Measurements from ENCODE around the gene ZBTB17.
"Not testable (repeated sequence)": the region's sequence is repeated elsewhere in the genome, so short reads cannot be mapped to it uniquely, and the experiment has no call there.

Gene ZBTB17

GRCh38 chr1:15975805-15976680 lies at the start of gene ZBTB17:
TSS of gene ZBTB17 (minus strand) at chr1:15976101. CDS start at chr1:15948495, 27,606 bp downstream.
- peak; percentile 91 to 99 for DNase-seq

- no peak for DNase-seq
These were observed 47.3 kb upstream of the ZBTB17 start for GRCh38 chr1:16023050-16023653.

GRCh38 chr1:16022393-16022792 lies 46.5 kb upstream of the ZBTB17 start:
- no peak for DNase-seq

GRCh38 chr1:16021681-16022080 lies 45.8 kb upstream of the ZBTB17 start, which contains the start of gene CLCNKA:
TSS of gene CLCNKA (plus strand) at chr1:16022036. CDS start at chr1:16022620, 584 bp downstream.
- DNase-seq, result no peak

- not testable (repeated sequence) for DNase-seq
These were observed 45.0 kb upstream of the ZBTB17 start for GRCh38 chr1:16020878-16021277.

- DNase-seq, result no peak
These were observed 44.4 kb upstream of the ZBTB17 start for GRCh38 chr1:16020325-16020724.

- DNase-seq, result no peak
These were observed 43.9 kb upstream of the ZBTB17 start for GRCh38 chr1:16019644-16020277.

- no peak for DNase-seq
These were observed 43.1 kb upstream of the ZBTB17 start for GRCh38 chr1:16018749-16019643.

GRCh38 chr1:16018308-16018707 lies 42.4 kb upstream of the ZBTB17 start:
- DNase-seq, result no peak

GRCh38 chr1:16017461-16018303 lies 41.8 kb upstream of the ZBTB17 start, which contains the start of gene HSPB7:
TSS of gene HSPB7 (minus strand) at chr1:16018043. CDS start at chr1:16017963, 80 bp downstream.
- DNase-seq, result no peak

GRCh38 chr1:16017076-16017460 lies 41.2 kb upstream of the ZBTB17 start:
- no peak for DNase-seq

GRCh38 chr1:16015960-16016901 lies 40.3 kb upstream of the ZBTB17 start:
- no peak for DNase-seq

- no peak for DNase-seq
These were observed 39.6 kb upstream of the ZBTB17 start for GRCh38 chr1:16015491-16015890.

GRCh38 chr1:16014509-16015482 lies 38.9 kb upstream of the ZBTB17 start:
- DNase-seq, result no peak

GRCh38 chr1:16013908-16014258 lies 38.0 kb upstream of the ZBTB17 start:
- no peak for DNase-seq

GRCh38 chr1:16013220-16013907 lies 37.5 kb upstream of the ZBTB17 start:
- DNase-seq, result no peak

- DNase-seq, result no peak
These were observed 36.8 kb upstream of the ZBTB17 start for GRCh38 chr1:16012590-16013219.
